WI38 (cell line): Measurements from ENCODE around the gene IFNG.

Experiments
- H3K4me3 ChIP-seq: 2 replicates; pipeline ENCODE4 v1.5.1; 2011; ENCODE audit warnings: low read depth, mild to moderate bottlenecking, control low read depth, low read length
- TF ChIP-seq, protein P1 (sequence below): IDR thresholded peaks from 2 replicates; pipeline ENCODE4 v1.5.1; 2012; ENCODE audit warnings: low read depth, mild to moderate bottlenecking, control low read depth, low read length

IFNG gene

DNA sequence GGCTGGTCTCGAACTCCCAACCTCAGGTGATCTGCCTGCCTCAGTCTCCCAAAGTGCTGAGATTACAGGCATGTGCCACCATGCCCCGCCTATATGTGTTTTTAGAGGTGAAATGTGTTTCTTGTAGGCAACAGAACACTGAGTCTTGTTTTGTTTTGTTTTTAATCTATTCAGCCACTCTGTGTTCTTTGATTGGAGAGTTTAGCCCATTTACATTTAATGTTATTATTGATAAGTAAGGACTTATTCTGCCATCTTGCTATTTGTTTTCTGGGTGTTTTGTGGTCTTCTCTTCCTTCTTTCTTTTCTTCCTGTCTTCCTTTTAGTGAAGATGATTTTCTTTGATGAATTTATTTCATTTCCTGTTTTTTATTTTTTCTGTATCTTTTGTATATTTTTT, 29.6 kb downstream of the IFNG start:
- TF ChIP-seq, protein P1, sequence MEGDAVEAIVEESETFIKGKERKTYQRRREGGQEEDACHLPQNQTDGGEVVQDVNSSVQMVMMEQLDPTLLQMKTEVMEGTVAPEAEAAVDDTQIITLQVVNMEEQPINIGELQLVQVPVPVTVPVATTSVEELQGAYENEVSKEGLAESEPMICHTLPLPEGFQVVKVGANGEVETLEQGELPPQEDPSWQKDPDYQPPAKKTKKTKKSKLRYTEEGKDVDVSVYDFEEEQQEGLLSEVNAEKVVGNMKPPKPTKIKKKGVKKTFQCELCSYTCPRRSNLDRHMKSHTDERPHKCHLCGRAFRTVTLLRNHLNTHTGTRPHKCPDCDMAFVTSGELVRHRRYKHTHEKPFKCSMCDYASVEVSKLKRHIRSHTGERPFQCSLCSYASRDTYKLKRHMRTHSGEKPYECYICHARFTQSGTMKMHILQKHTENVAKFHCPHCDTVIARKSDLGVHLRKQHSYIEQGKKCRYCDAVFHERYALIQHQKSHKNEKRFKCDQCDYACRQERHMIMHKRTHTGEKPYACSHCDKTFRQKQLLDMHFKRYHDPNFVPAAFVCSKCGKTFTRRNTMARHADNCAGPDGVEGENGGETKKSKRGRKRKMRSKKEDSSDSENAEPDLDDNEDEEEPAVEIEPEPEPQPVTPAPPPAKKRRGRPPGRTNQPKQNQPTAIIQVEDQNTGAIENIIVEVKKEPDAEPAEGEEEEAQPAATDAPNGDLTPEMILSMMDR, result no peak
- no peak overlapping the region for H3K4me3 ChIP-seq

DNA sequence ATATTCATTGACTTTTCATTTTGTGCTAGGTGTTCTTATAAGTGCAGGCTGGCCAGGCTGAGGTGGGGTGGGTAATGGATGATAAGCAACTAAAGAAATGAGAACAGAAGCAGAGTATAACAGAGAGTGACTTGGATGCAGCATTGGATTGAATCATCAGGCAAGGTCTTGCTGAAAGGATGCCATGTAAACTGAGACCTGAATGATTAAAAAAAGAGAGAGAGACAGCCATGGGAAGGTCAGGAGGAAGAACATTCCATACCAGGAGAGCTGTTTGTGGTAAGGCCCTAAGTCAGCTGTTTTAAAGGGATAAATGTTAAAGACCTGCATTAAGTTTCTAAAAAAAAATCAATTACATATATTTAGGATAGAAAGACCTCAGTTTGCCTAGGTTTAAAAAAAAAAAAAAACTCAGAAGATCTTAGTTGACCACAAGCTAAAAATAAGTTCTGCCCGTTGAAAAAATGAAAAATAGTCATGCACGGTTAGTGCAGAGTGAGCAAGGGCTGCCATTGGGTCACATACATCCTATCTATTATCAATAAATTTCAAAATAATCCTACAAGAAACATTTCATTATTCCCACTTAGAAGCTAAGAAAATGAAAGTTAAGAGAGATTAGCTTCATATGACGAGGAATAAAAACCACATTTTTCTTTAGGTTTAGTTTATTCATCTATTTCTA, 37.2 kb downstream of the IFNG start:
- TF ChIP-seq, protein P1, result no peak
- no peak overlapping the region for H3K4me3 ChIP-seq

DNA sequence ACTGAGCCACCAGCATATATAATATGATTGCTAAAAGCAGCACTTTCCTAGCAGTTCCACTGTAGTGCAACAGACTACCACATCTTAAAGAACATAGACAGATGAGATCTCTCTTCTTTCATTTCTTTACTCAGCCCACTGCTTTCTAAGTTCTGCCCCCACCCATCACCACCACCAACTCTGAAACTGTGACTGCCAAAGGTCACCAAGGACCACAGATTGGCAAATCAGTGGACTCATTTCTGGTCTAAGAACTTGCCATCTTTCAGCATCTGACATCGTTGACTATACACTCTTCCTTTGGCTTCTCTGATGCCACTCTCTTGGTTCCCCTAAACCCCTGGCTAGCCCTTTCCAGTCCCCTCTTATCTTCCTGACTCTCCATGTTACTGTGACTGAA, 38.4 kb downstream of the IFNG start:
- H3K4me3 ChIP-seq, result no peak overlapping the region
- TF ChIP-seq, protein P1, result no peak

DNA sequence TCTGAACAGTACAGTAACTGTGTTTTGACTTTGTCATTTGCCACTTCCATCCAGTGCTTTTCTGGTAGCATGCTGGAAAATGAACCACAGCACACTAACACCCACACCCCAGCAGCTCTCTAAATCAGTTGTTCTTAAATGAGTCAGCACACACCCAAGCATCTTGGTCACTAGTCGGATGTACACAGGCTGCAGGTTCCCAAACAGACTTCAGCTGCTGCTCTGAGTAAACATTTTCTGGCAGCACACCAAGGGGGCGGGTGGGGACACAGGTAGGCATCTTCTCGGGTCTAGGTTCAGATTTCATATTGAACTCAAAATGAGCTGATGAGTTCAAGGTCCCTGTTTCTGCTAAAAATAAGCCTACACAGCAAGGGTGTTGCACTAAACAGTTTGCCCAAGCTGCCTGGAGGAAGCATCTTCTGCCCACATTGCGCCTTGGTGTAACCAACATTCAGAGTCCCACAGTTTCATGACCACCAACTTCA, 39.8 kb downstream of the IFNG start:
- no peak overlapping the region for H3K4me3 ChIP-seq
- TF ChIP-seq, protein P1, result no peak

DNA sequence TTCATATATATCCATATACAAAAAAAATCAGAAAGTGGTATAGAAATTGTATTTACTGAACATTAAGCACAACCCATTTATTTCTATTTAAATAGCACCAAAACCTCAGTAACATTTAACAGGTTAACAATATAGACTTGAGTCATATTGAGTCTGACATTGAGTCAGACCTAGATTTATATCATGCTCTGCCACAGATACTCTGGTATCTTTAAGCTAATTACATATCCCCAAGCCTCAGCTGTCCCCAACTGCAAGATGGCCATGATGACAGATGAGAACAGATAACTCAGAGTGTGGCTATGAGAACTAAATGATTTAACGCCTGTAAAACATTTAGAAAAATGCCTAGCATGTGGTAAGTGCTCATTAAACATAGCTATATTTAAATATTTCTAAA, 40.3 kb downstream of the IFNG start:
- TF ChIP-seq, protein P1, result no peak
- H3K4me3 ChIP-seq, result no peak overlapping the region

DNA sequence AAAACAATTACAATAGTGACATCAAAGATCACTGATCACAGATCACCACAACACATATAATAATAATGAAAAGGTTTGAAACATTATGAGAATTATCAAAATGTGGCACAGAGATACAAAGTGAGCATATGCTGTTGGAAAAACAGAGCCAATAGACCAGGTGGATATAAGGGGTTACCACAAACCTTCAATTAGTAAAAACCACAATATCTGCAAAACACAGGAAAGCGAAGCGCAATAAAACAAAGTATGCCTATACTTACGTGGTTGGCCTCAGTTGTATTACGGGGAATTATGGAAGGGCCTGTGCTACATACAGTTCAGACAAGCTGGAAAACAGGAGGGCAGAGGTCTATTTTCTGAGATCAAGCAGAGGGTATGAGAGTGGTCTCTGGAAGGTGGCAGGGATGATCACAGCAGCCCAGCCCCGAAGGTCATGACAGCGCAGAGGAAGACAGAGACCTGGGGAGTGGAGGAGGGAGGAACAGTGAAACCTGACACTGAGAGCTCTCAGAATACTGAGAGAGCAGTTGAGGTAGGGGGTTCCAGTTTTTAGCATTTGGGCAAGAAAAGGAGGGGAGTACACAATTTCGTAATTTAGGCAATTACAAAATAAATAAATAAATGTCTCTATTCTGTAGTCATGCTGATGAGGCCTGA, 41.3 kb downstream of the IFNG start:
- TF ChIP-seq, protein P1, result no peak
- H3K4me3 ChIP-seq, result no peak overlapping the region

DNA sequence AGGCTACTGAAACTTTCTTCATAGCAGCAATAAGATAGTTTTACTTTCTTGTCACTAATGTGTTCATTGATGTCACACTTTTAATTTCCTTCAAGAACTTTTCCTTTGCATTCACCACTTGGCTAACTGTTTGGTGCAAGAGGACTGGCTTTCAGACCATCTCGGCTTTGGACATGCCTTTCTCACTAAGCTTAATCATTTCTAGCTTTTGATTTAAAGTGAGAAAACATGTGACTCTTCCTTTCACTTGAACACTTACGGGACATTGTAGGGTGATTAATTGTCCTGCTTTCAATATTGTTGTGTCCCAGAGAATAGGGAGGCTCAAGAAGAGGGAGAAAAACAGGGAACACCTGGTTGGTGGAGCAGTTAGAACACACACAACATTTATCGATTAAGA, 41.9 kb downstream of the IFNG start:
- TF ChIP-seq, protein P1, result no peak
- no peak overlapping the region for H3K4me3 ChIP-seq
